ENCODE measurements around the gene GALK1. TPM values are rescaled to one million over a fixed set of nuclear protein-coding genes. Genes with fewer than 3 reads are reported as not detected.

GALK1 gene
- total RNA-seq, 5 donors from 2014 or later (not counting 1 experiment from before 2014, with no cell fraction given) = 8.4 to 35.7 (median 26.7) TPM

DNA sequence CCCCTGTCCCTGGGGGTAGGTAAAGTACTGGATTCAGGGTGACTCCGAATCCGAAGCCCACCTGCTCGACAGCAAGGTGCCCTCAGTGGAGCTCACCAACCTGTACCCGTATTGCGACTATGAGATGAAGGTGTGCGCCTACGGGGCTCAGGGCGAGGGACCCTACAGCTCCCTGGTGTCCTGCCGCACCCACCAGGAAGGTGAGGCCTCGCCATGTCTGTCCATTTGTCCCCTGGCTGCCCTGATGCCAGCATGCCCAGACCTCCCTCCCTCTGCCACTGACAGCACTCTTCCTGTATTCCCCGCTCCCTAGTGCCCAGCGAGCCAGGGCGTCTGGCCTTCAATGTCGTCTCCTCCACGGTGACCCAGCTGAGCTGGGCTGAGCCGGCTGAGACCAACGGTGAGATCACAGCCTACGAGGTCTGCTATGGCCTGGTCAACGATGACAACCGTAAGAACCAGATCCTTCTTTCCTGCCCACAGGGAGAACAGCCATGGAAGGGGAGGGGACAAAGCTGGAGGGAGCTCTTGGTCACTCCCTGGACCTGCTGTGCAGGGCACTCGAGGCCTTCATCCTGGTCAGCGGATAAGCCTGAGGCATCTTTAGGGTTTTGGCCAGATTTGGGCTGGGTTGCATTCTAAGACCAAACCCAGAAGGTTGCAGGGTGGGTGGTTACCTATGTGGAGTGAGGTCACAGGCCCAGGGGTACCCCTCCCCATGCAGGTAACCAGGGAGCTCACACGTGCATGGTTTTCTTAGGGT, 14.2 kb downstream of the GALK1 start:
- Histone ChIP-seq H3K4me1 (ENCODE audit: control insufficient read depth in 1 of 2, extremely low read depth in 1 of 2, insufficient read depth in 2 of 2, low read length in 2 of 2) (peaks cover 0 to 37% of the 10 kb centered on the region in 2 experiments), H3K27ac (ENCODE audit: low read length) (no peak overlapping the region), H3K27me3 (replicated peaks in 1 of 2; ENCODE audit: control insufficient read depth in 2 of 2, extremely low read depth in 1 of 2, insufficient read depth in 2 of 2, low read length in 1 of 2) (peaks cover 0 to 4% of the 10 kb centered on the region in 2 experiments), H3K4me3 (ENCODE audit: control insufficient read depth in 1 of 2, extremely low read depth in 1 of 2, low read length in 1 of 2) (no peak overlapping the region), H3K36me3 (ENCODE audit: control insufficient read depth in 2 of 2, extremely low read depth in 1 of 2, insufficient read depth in 1 of 2, low read length in 1 of 2) (no peaks in the 10 kb centered on the region), H3K9me3 (no peaks in the 10 kb centered on the region)
- Mint-ChIP-seq H3K36me3 (no peaks in the 10 kb centered on the region), H3K4me1 (peaks cover 19 to 24% (median 21%) of the 10 kb centered on the region in 3 donors), H3K4me3 (no peak overlapping the region), H3K9me3 (no peaks in the 10 kb centered on the region), H3K27ac (no peak overlapping the region), H3K27me3 (peaks cover 0 to 3% of the 10 kb centered on the region in 2 donors)
- ATAC-seq (replicated peaks in 1 of 4) (no peak), DNase-seq (no peak)
- WGBS (ENCODE audit: insufficient coverage) = 90% methylated on average over 15 of the region's 23 CpGs
- ChIA-PET POLR2A (interaction anchor here in 1 of 2 donors (0.5 kb wide), 1 partner anchor 21 kb away, joined by 3 read pairs; no protein-coding TSS in a partner anchor), CTCF (interaction anchor here (0.6 to 2.0 kb wide), 6 partner anchors 32 to 614 kb away, joined by 3 to 7 read pairs (median 4); partner anchors contain the start of gene SMIM5 (in 1 of the 2))

DNA sequence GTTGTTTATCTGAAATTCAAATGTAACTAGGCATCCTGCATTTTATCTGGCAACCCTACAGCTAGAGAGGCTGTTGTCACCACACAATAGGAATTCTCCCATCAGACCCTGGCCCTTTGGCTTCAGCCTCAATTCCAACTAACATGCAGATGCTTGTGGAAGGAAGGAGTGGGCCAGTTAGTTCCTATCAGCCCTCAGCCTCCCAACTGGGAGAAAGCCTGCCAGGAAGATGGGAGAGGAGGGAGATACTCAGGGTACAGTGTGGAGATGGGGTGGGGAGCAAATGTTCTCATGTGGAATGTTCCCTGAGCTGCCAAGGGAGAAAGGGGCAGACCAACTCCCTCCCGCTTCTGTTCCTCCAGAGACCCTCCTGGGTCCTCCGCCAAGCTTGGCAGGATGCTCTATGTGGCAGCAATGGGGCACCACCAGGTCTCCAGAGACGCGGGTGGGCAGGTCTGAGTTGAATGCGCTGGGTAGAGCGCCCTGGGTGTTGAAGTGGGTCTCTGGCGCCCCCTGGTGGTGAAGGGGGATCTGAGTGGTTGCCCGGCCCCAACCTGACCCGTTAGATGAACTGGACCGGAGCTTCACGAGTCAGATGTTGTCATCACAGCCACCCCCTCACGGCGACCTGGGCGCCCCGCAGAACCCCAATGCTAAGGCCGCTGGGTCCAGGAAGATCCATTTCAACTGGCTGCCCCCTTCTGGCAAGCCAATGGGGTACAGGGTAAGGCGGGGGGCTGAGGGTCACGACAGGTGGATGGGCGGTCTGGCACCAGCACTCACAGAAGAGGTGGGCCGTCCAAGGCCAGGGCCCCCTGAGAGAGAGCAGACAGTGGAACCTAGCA, 15.2 kb downstream of the GALK1 start:
- H3K27ac ChIP-seq (ENCODE audit: low read length) = no peak overlapping the region
- WGBS (ENCODE audit: insufficient coverage) = 17% methylated on average over 16 of the region's 20 CpGs
- Mint-ChIP-seq H3K27me3 (peaks cover 0 to 3% of the 10 kb centered on the region in 2 donors), H3K4me3 (no peak overlapping the region), H3K9me3 (no peaks in the 10 kb centered on the region), H3K4me1 (peaks cover 16 to 21% (median 18%) of the 10 kb centered on the region in 3 donors), H3K27ac (no peak overlapping the region), H3K36me3 (no peaks in the 10 kb centered on the region)
- H3K4me3 ChIP-seq (ENCODE audit: control insufficient read depth in 1 of 2, extremely low read depth in 1 of 2, low read length in 1 of 2) = no peak overlapping the region
- DNase-seq (peak; percentile 59 to 91 (median 83)), ATAC-seq (replicated peaks in 1 of 4) (peak; percentile 60 to 70 (median 60))
- peaks cover 0 to 4% of the 10 kb centered on the region in 2 experiments for H3K27me3 ChIP-seq (replicated peaks in 1 of 2; ENCODE audit: control insufficient read depth in 2 of 2, extremely low read depth in 1 of 2, insufficient read depth in 2 of 2, low read length in 1 of 2)
- H3K36me3 ChIP-seq (ENCODE audit: control insufficient read depth in 2 of 2, extremely low read depth in 1 of 2, insufficient read depth in 1 of 2, low read length in 1 of 2) = no peaks in the 10 kb centered on the region
- CTCF ChIA-PET = interaction anchor here (0.6 to 4.0 kb wide), 14 partner anchors 10 to 320 kb away, joined by 3 to 49 read pairs (median 4); partner anchors contain the start of genes SMIM5 (in 2 of the 2), RECQL5 (in 1 of the 2) and SAP30BP (in 1 of the 2)
- peaks cover 0 to 34% of the 10 kb centered on the region in 2 experiments for H3K4me1 ChIP-seq (ENCODE audit: control insufficient read depth in 1 of 2, extremely low read depth in 1 of 2, insufficient read depth in 2 of 2, low read length in 2 of 2)
- POLR2A ChIA-PET = no interaction called here
- H3K9me3 ChIP-seq = no peaks in the 10 kb centered on the region

DNA sequence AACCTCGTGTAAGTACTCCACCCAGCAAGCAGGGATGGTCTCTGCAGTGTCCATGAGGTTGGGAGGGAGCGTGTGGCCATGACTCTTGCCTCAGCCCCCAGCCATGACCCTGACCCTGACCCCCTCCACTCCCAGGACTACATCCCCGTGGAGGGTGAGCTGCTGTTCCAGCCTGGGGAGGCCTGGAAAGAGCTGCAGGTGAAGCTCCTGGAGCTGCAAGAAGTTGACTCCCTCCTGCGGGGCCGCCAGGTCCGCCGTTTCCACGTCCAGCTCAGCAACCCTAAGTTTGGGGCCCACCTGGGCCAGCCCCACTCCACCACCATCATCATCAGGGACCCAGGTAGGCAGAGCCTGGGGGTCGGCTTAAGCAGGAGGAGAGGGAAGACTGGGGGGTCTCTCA, 16.3 kb downstream of the GALK1 start:
- ChIA-PET CTCF (interaction anchor here (0.6 to 4.0 kb wide), 12 partner anchors 16 to 631 kb away, joined by 3 to 49 read pairs (median 4); partner anchors contain the start of genes SMIM5 (in 2 of the 2), GALK1 (in 1 of the 2), RECQL5 (in 1 of the 2) and SAP30BP (in 1 of the 2)), POLR2A (interaction anchor here in 1 of 2 donors (0.6 kb wide), 1 partner anchor 27 kb away, joined by 3 read pairs; no protein-coding TSS in a partner anchor)
- H3K27ac Mint-ChIP-seq = no peak overlapping the region
- Histone ChIP-seq H3K4me3 (ENCODE audit: control insufficient read depth in 1 of 2, extremely low read depth in 1 of 2, low read length in 1 of 2) (no peak overlapping the region), H3K36me3 (ENCODE audit: control insufficient read depth in 2 of 2, extremely low read depth in 1 of 2, insufficient read depth in 1 of 2, low read length in 1 of 2) (no peaks in the 10 kb centered on the region), H3K9me3 (no peaks in the 10 kb centered on the region), H3K4me1 (ENCODE audit: control insufficient read depth in 1 of 2, extremely low read depth in 1 of 2, insufficient read depth in 2 of 2, low read length in 2 of 2) (peaks cover 0 to 23% of the 10 kb centered on the region in 2 experiments), H3K27ac (ENCODE audit: low read length) (no peak overlapping the region), H3K27me3 (replicated peaks in 1 of 2; ENCODE audit: control insufficient read depth in 2 of 2, extremely low read depth in 1 of 2, insufficient read depth in 2 of 2, low read length in 1 of 2) (peaks cover 0 to 4% of the 10 kb centered on the region in 2 experiments)
- no peak for ATAC-seq (replicated peaks in 1 of 4)
- 100% methylated on average over 1 of the region's 9 CpGs for WGBS (ENCODE audit: insufficient coverage)
- no peak overlapping the region for H3K4me3 Mint-ChIP-seq
- H3K4me1 Mint-ChIP-seq = peaks cover 12 to 15% (median 15%) of the 10 kb centered on the region in 3 donors
- DNase-seq = no peak
- no peaks in the 10 kb centered on the region for H3K36me3 Mint-ChIP-seq
- H3K9me3 Mint-ChIP-seq = no peaks in the 10 kb centered on the region
- H3K27me3 Mint-ChIP-seq = peaks cover 0 to 3% of the 10 kb centered on the region in 2 donors

DNA sequence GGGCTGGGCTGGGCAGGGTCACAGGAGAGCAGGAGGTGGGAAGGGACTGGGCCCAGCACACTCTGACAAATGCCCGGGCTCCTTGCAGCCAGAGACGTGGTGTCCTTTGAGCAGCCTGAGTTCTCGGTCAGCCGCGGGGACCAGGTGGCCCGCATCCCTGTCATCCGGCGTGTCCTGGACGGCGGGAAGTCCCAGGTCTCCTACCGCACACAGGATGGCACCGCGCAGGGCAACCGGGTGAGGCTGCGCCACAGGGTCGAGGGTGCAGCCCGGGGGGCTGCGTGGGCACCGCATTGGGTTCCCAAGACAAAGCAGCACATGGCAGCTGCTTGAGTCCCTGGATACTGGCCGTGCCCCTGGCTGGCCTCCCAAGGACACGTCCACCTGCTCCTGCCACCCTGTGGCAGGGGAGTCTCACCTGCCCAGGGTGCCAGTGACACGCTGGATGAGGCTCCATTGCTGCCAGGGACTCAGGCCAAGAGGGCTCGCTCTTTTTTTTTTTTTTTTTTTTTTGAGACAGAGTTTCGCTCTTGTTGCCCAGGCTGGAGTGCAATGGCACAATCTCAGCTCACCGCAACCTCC, 21.3 kb downstream of the GALK1 start:
- ATAC-seq (replicated peaks in 1 of 4) = no peak
- Histone ChIP-seq H3K4me1 (ENCODE audit: control insufficient read depth in 1 of 2, extremely low read depth in 1 of 2, insufficient read depth in 2 of 2, low read length in 2 of 2) (peaks cover 0 to 7% of the 10 kb centered on the region in 2 experiments), H3K27me3 (replicated peaks in 1 of 2; ENCODE audit: control insufficient read depth in 2 of 2, extremely low read depth in 1 of 2, insufficient read depth in 2 of 2, low read length in 1 of 2) (peaks cover 0 to 8% of the 10 kb centered on the region in 2 experiments), H3K27ac (ENCODE audit: low read length) (no peak overlapping the region), H3K36me3 (ENCODE audit: control insufficient read depth in 2 of 2, extremely low read depth in 1 of 2, insufficient read depth in 1 of 2, low read length in 1 of 2) (no peaks in the 10 kb centered on the region), H3K9me3 (no peaks in the 10 kb centered on the region), H3K4me3 (ENCODE audit: control insufficient read depth in 1 of 2, extremely low read depth in 1 of 2, low read length in 1 of 2) (no peak overlapping the region)
- no peak for DNase-seq
- no peaks in the 10 kb centered on the region for H3K9me3 Mint-ChIP-seq
- no peak overlapping the region for H3K4me3 Mint-ChIP-seq
- 89% methylated on average over 22 of the region's 25 CpGs for WGBS (ENCODE audit: insufficient coverage)
- CTCF ChIA-PET = no interaction called here
- peaks cover 3 to 6% (median 4%) of the 10 kb centered on the region in 3 donors for H3K4me1 Mint-ChIP-seq
- H3K27ac Mint-ChIP-seq = no peak overlapping the region
- POLR2A ChIA-PET = interaction anchor here in 1 of 2 donors (0.7 kb wide), 1 partner anchor 12 kb away, joined by 3 read pairs; no protein-coding TSS in a partner anchor
- no peaks in the 10 kb centered on the region for H3K36me3 Mint-ChIP-seq
- peaks cover 0 to 3% of the 10 kb centered on the region in 2 donors for H3K27me3 Mint-ChIP-seq

DNA sequence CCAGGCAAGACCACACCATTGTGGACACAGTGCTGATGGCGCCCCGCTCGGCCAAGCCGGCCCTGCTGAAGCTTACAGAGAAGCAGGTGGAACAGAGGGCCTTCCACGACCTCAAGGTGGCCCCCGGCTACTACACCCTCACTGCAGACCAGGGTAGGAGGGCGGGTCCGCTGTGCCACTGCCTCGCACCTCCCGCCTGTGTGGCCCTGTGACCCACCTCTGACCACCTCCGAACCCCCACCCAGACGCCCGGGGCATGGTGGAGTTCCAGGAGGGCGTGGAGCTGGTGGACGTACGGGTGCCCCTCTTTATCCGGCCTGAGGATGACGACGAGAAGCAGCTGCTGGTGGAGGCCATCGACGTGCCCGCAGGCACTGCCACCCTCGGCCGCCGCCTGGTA, 22.7 kb downstream of the GALK1 start:
- H3K27me3 Mint-ChIP-seq = no peaks in the 10 kb centered on the region
- ChIA-PET CTCF (no interaction called here), POLR2A (no interaction called here)
- DNase-seq (no peak), ATAC-seq (replicated peaks in 1 of 4) (no peak)
- H3K9me3 Mint-ChIP-seq = no peaks in the 10 kb centered on the region
- H3K36me3 ChIP-seq (ENCODE audit: control insufficient read depth in 2 of 2, extremely low read depth in 1 of 2, insufficient read depth in 1 of 2, low read length in 1 of 2) = no peaks in the 10 kb centered on the region
- H3K27ac Mint-ChIP-seq = no peak overlapping the region
- H3K9me3 ChIP-seq = no peaks in the 10 kb centered on the region
- H3K4me3 Mint-ChIP-seq = no peak overlapping the region
- no peaks in the 10 kb centered on the region for H3K4me1 Mint-ChIP-seq
- H3K4me3 ChIP-seq (ENCODE audit: control insufficient read depth in 1 of 2, extremely low read depth in 1 of 2, low read length in 1 of 2) = no peak overlapping the region
- H3K36me3 Mint-ChIP-seq = no peaks in the 10 kb centered on the region
- H3K4me1 ChIP-seq (ENCODE audit: control insufficient read depth in 1 of 2, extremely low read depth in 1 of 2, insufficient read depth in 2 of 2, low read length in 2 of 2) = no peaks in the 10 kb centered on the region
- H3K27ac ChIP-seq (ENCODE audit: low read length) = no peak overlapping the region
- H3K27me3 ChIP-seq (replicated peaks in 1 of 2; ENCODE audit: control insufficient read depth in 2 of 2, extremely low read depth in 1 of 2, insufficient read depth in 2 of 2, low read length in 1 of 2) = peaks cover 0 to 4% of the 10 kb centered on the region in 2 experiments
- WGBS (ENCODE audit: insufficient coverage) = 90% methylated on average over 22 of the region's 25 CpGs

DNA sequence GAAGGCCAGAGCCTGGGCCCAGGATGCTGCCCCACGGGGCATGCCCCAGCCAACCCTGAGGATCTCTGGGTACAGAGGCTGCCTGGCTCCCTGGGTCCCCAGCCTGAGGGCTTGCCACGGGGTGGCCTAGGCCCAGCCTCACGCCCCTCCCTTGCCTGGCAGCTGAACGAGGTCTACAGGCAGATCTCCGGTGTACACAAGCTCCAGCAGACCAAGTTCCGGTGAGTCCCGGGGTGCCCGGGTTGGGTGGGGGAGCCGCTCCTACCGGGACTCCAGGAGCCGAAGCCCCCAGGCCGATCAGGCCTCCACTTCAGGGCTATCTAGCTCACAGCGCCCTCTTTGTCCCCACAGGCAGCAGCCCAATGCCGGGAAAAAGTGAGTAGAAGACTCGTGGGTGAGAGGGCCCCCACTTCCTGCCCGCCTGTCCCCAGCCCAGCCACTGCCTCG, 24.3 kb downstream of the GALK1 start:
- H3K4me3 Mint-ChIP-seq = no peak overlapping the region
- ChIA-PET POLR2A (no interaction called here), CTCF (no interaction called here)
- DNase-seq = no peak
- H3K27me3 ChIP-seq (replicated peaks in 1 of 2; ENCODE audit: control insufficient read depth in 2 of 2, extremely low read depth in 1 of 2, insufficient read depth in 2 of 2, low read length in 1 of 2) = peaks cover 0 to 7% of the 10 kb centered on the region in 2 experiments
- H3K27me3 Mint-ChIP-seq = no peaks in the 10 kb centered on the region
- H3K27ac ChIP-seq (ENCODE audit: low read length) = no peak overlapping the region
- no peak overlapping the region for H3K4me3 ChIP-seq (ENCODE audit: control insufficient read depth in 1 of 2, extremely low read depth in 1 of 2, low read length in 1 of 2)
- no peaks in the 10 kb centered on the region for H3K4me1 ChIP-seq (ENCODE audit: control insufficient read depth in 1 of 2, extremely low read depth in 1 of 2, insufficient read depth in 2 of 2, low read length in 2 of 2)
- no peaks in the 10 kb centered on the region for H3K9me3 Mint-ChIP-seq
- H3K27ac Mint-ChIP-seq = no peak overlapping the region
- 82% methylated on average over 11 of the region's 17 CpGs for WGBS (ENCODE audit: insufficient coverage)
- no peaks in the 10 kb centered on the region for H3K36me3 Mint-ChIP-seq
- no peak for ATAC-seq (replicated peaks in 1 of 4)
- H3K9me3 ChIP-seq = no peaks in the 10 kb centered on the region
- H3K4me1 Mint-ChIP-seq = no peaks in the 10 kb centered on the region
- no peaks in the 10 kb centered on the region for H3K36me3 ChIP-seq (ENCODE audit: control insufficient read depth in 2 of 2, extremely low read depth in 1 of 2, insufficient read depth in 1 of 2, low read length in 1 of 2)

Measured in T-cell (primary cell).